SK-N-MC (cell line): Measurements from ENCODE around the gene SMTNL2.
"Not testable (repeated sequence)": the region's sequence is repeated elsewhere in the genome, so short reads cannot be mapped to it uniquely, and the experiment has no call there.

Source experiments
- DNase-seq: peaks from one replicate; pipeline ENCODE4 v3.0.0-alpha.2; 2011; ENCODE audit warnings: low read depth, low spot score
- H3K27ac ChIP-seq: fragments of 200-600 bp; sonication (generic); 2 replicates; pipeline ENCODE4 v1.5.1; 2016; ENCODE audit warnings: mixed run types
- H3K36me3 ChIP-seq: fragments of 200-600 bp; sonication (generic); 2 replicates; pipeline ENCODE4 v1.6.1; 2017; ENCODE audit warnings: antibody characterized with exemption, low read length, mixed read lengths; ENCODE audit not compliant: insufficient read depth
- H3K4me3 ChIP-seq: fragments of 200-600 bp; sonication (generic); 2 replicates; pipeline ENCODE4 v1.5.1; 2016
- H3K9ac ChIP-seq: fragments of 200-600 bp; sonication (generic); 2 replicates; pipeline ENCODE4 v1.8.0; 2017; ENCODE audit warnings: mixed run types, mixed read lengths; ENCODE audit not compliant: insufficient read length
- H3K9me3 ChIP-seq: fragments of 200-600 bp; sonication (generic); 2 replicates; pipeline ENCODE4 v1.6.1; 2017; ENCODE audit warnings: low read depth, mild to moderate bottlenecking, antibody characterized with exemption, low read length, moderate library complexity, mixed read lengths
- EZH2 ChIP-seq: fragments of 200-600 bp; sonication (generic); IDR thresholded peaks from one replicate; pipeline ENCODE4 v1.6.1; 2017; ENCODE audit warnings: antibody characterized with exemption
- FOXP2 ChIP-seq: optimal IDR thresholded peaks from 2 replicates; pipeline ENCODE3; 2011; ENCODE audit warnings: mild to moderate bottlenecking, moderate library complexity; ENCODE audit not compliant: insufficient read depth; ENCODE audit errors: extremely low read length, control extremely low read depth
- POLR2AphosphoS5 ChIP-seq: IDR thresholded peaks from 2 replicates; pipeline ENCODE4 v1.6.1; 2012; ENCODE audit warnings: mild to moderate bottlenecking, low read depth, low read length, borderline replicate concordance

SMTNL2 gene

DNA sequence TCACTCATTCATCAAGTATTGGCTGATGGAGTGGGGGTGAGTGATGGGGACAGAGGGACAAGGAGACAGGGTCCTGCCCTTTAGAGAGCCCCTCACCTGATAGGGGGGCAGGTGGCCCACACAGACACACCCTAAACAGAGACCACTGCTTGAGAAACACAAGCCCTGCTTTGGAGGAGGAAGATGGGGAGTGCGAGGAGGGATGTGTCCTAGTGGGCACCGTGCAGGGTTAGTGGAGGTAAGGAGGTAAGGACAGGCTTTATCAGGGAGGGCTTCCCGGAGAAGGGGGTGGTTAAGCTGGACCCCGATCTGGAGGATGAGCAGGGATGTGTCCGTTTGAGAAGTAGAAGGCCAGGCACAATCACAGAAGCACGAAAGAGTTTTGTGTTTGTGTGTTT is 8.2 kb upstream of the SMTNL2 start:
- no peak for DNase-seq
- Histone ChIP-seq H3K9ac (peak overlapping the region; percentile 55), H3K9me3 (no peaks in the 10 kb centered on the region), H3K27ac (no peak overlapping the region), H3K36me3 (no peaks in the 10 kb centered on the region), H3K4me3 (no peak overlapping the region)
- no peak for TF ChIP-seq POLR2AphosphoS5
- no peak for TF ChIP-seq FOXP2
- no peak for TF ChIP-seq EZH2

DNA sequence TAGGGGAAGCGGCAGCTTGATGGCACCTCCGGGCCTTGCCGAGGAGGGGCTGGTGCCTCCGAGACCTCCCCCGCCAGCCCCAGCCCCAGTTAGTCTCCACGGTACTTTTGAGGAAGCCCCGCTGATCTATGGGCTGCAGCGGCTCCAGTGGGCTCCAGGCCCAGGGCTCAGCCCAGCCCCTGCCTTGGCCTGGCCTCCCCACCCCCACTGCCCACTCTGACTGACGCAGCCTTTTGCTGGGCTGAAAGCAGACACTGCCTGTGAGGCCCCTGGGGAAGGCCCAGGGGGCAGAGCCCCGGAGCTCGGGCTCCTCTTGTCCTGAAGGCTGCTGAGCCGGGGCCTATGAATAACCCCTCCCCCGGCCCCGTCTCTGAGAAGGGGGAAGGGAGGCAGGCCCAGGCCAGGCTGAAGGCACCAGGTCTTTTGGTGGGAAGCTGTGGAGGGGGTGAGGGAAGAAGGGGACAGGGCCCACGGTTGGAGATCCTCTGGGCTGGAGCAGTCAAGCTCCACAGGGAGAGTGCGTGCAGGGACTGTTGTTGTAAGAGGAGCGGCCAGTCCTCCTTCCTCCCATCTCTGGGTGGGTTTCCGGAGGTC is 7.5 kb upstream of the SMTNL2 start:
- H3K4me3 ChIP-seq: no peak overlapping the region
- 0 out of 2 replicates have a peak overlapping the region, but pooled peaks have one; percentile 31 for H3K27ac ChIP-seq
- no peaks in the 10 kb centered on the region for H3K9me3 ChIP-seq
- TF ChIP-seq FOXP2 (no peak), EZH2 (no peak), POLR2AphosphoS5 (no peak)
- H3K9ac ChIP-seq: peak overlapping the region; percentile 55
- no peak for DNase-seq
- H3K36me3 ChIP-seq: no peaks in the 10 kb centered on the region

DNA sequence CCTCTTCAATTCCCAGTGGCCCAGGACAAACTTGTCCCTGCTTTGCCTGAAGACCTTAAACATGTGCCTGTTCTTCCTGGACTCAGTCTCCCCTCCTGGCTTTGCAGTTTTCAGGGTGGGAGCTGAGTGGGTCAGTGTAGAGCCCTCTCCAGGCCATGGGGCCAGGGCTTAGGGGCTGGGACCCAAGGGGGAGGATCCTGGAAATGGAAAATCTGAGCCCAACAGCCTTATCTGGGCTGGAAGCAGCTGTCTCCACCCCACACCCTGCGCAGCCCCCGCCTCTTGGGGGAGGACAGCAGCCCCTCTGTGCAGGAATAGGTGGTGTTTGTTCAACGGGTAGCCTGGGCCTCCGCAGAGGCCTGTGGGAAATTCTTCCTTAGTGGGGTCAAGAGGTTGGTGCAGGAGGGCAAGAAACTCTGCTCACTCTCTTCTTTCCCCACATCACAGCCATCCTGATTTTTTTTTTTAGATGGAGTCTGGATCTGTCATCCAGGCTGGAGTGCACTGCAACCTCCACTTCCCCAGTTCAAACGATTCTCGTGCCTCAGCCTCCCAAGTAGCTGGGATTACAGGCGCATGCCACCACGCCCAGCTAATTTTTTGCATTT is 6.8 kb upstream of the SMTNL2 start:
- no peak overlapping the region for H3K27ac ChIP-seq
- H3K9ac ChIP-seq: peak overlapping the region; percentile 55
- H3K9me3 ChIP-seq: no peaks in the 10 kb centered on the region
- no peaks in the 10 kb centered on the region for H3K36me3 ChIP-seq
- no peak for TF ChIP-seq FOXP2
- no peak for TF ChIP-seq POLR2AphosphoS5
- H3K4me3 ChIP-seq: no peak overlapping the region
- DNase-seq: no peak

DNA sequence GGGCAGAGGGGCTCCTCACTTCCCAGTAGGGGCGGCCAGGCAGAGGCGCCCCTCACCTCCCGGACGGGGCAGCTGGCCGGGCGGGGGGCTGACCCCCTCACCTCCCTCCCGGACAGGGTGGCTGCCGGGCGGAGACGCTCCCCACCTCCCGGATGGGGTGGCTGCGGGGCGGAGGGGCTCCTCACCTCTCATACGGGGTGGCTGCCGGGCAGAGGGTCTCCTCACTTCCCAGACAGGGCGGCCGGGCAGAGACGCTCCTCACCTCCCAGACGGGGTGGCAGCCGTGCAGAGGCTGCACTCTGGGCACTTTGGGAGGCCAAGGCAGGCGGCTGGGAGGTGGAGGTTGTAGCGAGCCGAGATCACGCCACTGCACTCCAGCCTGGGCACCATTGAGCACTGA is 6.0 kb upstream of the SMTNL2 start:
- not testable (repeated sequence) for H3K36me3 ChIP-seq, H3K27ac ChIP-seq, H3K9ac ChIP-seq, H3K4me3 ChIP-seq, DNase-seq, H3K9me3 ChIP-seq

DNA sequence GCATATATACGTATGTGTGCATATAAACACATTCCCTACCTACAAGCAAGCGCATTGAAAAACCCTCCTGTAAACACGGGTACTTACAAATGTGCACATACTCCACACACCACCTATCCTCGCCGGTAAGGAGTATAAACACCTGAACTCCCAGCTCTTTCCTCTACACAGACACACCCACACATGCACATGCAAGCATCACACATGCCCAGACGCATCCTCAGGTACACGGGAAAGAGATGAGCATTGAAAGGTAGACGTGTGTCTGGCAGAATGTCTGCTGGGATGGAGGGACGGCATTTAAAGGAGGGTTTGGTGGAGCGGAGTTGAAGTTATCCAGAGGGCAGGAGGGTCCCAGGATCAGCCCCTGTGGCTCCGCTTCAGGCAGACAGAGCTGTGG is 4.7 kb upstream of the SMTNL2 start:
- H3K36me3 ChIP-seq: no peaks in the 10 kb centered on the region
- H3K9me3 ChIP-seq: no peaks in the 10 kb centered on the region
- DNase-seq: no peak
- H3K9ac ChIP-seq: no peak overlapping the region
- TF ChIP-seq FOXP2: no peak
- TF ChIP-seq POLR2AphosphoS5: no peak
- TF ChIP-seq EZH2: no peak
- no peak overlapping the region for H3K4me3 ChIP-seq
- no peak overlapping the region for H3K27ac ChIP-seq

DNA sequence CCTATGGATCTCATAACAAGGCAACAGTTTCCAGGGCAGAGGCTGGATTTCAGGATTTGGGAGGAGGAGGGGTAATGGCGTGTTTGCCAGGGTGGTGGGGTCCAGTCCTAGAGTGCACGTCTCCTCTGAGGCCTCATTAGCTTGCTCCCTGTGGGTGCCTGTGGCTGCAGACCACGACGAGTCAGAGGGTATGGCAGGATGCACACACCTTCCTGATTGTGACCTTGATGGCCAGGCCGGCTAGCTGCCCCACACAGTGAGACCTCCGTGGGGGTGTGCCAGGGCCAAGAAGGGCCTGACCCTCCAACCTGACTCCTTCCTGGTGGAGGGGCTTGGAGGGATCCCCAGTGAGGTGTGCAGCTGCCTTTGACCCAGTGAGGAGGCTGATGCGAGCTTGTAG is 4.0 kb upstream of the SMTNL2 start:
- Histone ChIP-seq H3K9me3 (no peaks in the 10 kb centered on the region), H3K27ac (no peak overlapping the region), H3K4me3 (no peak overlapping the region), H3K36me3 (no peaks in the 10 kb centered on the region), H3K9ac (no peak overlapping the region)
- TF ChIP-seq FOXP2 (no peak), POLR2AphosphoS5 (no peak), EZH2 (no peak)
- DNase-seq: no peak

DNA sequence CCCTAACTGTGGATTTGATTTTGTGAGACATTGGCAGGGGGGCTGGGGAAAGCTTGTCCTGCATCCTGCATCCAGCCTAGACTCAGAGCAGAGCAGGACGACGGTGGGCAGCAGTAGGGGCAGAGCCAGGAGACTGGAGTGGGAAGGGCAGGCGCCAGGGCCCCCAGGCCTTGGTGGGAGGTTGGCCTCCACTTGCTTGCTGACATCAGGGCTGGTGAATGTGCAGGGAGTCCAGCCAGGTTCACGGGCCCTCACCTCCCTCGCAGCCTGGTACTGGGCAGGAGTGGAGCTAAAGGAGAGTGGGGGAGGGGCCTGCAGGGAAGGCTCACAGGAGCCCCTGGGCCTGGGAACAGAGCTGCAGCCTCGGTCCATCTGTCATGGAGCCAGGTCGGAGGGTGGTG is 2.2 kb upstream of the SMTNL2 start:
- Histone ChIP-seq H3K9me3 (no peaks in the 10 kb centered on the region), H3K36me3 (no peaks in the 10 kb centered on the region), H3K9ac (no peak overlapping the region), H3K27ac (no peak overlapping the region), H3K4me3 (no peak overlapping the region)
- no peak for DNase-seq
- TF ChIP-seq EZH2 (no peak), FOXP2 (no peak), POLR2AphosphoS5 (no peak)

DNA sequence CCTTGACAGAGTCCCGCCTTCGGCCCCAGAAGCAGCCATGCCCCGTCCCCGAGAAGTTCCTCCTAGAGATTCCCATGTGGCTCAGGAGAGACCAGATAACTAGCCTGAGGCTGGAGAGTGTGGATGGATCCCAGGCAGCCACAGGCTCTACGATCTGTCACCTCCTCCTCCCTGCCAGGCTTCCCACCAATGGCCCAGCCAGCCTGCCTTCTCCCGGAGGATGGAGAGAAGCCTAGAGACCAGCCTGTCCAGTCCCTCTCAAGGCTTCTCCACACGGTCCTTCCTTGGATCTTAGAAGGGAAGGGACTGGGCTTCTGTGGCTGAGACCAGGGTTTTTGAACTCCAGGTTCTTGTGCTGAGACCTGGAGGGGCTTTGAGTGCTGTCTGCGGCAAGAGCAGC is 1.6 kb upstream of the SMTNL2 start:
- TF ChIP-seq EZH2 (no peak), POLR2AphosphoS5 (no peak), FOXP2 (no peak)
- DNase-seq: no peak

DNA sequence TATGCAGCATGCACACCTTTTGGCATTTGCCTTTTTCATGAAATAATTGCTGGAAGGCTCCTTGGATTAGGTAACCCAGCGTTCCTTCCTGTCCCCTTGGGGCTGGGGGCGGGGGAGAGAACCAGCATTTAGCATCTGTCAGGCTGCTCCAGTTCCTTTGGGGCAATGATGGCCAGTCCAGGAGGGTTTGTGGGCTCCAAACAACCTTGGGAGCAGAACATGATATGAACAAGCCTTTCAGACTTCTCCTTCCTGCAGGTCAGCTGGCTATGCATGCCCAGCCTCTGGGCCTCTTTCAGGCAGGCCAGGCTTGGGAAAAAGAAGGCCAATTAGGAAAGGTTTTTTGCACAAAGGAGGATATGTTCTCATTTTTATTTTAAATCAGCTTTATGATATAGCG is 1.1 kb upstream of the SMTNL2 start:
- Histone ChIP-seq H3K9me3 (no peaks in the 10 kb centered on the region), H3K9ac (no peak overlapping the region), H3K4me3 (no peak overlapping the region), H3K36me3 (no peaks in the 10 kb centered on the region), H3K27ac (no peak overlapping the region)
- no peak for TF ChIP-seq POLR2AphosphoS5
- no peak for TF ChIP-seq FOXP2
- no peak for TF ChIP-seq EZH2
- no peak for DNase-seq

More for the DNA sequence above, 1.6 kb upstream of the SMTNL2 start:
- Histone ChIP-seq H3K9ac (no peak overlapping the region), H3K4me3 (no peak overlapping the region), H3K27ac (no peak overlapping the region), H3K9me3 (no peaks in the 10 kb centered on the region), H3K36me3 (no peaks in the 10 kb centered on the region)
